OCI-LY3 (cell line): ENCODE measurements around the gene REPS2.

Source experiments
- EZH2phosphoT487 ChIP-seq: fragments of 200-600 bp; shearing (Covaris generic); IDR thresholded peaks from 2 replicates; pipeline ENCODE4 v1.6.1; 2018; ENCODE audit warnings: antibody characterized with exemption, mixed run types, low read depth
- TF ChIP-seq, protein P1 (sequence below): fragments of 200-600, 300-600 bp; sonication (generic); IDR thresholded peaks from 2 replicates; pipeline ENCODE4 v1.5.1; 2014; ENCODE audit warnings: antibody characterized with exemption, low read length, low read depth

DNA sequence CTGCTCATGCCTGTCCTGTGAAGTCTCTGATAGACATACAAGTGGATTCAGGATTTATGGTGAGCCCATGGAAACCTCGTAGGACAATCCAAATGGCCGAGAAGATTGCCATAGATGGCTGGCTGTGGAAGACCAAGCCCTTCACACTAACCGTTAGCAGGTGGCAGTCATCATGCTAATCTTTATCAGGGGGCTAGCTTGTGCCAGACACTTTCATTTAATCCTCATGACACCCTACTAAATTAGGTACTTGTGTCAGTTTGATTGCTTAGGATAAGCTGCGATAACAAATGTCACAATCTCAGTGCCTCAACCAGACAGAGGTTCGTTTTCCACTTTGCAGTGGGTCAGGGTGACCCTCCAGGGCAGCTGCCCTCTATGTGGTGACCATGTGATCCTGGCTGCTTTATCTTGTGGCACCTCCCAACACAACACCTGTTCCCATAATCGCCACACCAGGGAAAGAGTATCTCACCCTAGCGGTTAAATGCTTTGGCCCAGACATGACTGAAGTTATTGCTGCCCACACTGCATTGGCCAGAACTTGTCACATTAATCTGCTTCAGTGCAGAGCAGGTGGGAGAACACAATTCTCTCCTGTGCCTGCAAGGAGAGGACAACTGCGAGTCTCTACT is 60.8 kb downstream of the REPS2 start:
- TF ChIP-seq, protein P1, sequence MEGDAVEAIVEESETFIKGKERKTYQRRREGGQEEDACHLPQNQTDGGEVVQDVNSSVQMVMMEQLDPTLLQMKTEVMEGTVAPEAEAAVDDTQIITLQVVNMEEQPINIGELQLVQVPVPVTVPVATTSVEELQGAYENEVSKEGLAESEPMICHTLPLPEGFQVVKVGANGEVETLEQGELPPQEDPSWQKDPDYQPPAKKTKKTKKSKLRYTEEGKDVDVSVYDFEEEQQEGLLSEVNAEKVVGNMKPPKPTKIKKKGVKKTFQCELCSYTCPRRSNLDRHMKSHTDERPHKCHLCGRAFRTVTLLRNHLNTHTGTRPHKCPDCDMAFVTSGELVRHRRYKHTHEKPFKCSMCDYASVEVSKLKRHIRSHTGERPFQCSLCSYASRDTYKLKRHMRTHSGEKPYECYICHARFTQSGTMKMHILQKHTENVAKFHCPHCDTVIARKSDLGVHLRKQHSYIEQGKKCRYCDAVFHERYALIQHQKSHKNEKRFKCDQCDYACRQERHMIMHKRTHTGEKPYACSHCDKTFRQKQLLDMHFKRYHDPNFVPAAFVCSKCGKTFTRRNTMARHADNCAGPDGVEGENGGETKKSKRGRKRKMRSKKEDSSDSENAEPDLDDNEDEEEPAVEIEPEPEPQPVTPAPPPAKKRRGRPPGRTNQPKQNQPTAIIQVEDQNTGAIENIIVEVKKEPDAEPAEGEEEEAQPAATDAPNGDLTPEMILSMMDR, result peak; percentile 62
- no peak for TF ChIP-seq EZH2phosphoT487
